Heart left ventricle (tissue), 16 donors: Measurements from ENCODE around the gene UBALD1. TPM values are rescaled to one million over a fixed set of nuclear protein-coding genes. Genes with fewer than 3 reads are reported as not detected.

Source experiments
- ATAC-seq, 4 donors: fragments of 200-7000 bp; cut with Tn5 transposase; one replicate each; pipeline ENCODE4 v1.9.1; 2020 to 2022; ENCODE audit warnings: moderate library complexity in 4 of 4, mild to moderate bottlenecking in 3 of 4, moderate number of reproducible peaks in 1 of 4
- DNase-seq, 5 donors: peaks; one replicate each; pipeline ENCODE4 v3.0.0-alpha.2; 2020
- H3K27ac ChIP-seq, 12 donors: fragments of 200-600 bp; sonication (generic) in 4 of 12; one replicate each; pipeline versions ENCODE4 v1.5.0 to v1.8.0; 2016 to 2022; ENCODE audit warnings: mild to moderate bottlenecking in 2 of 12
- H3K27me3 ChIP-seq, 9 donors: fragments of 200-600 bp; sonication (generic) in 2 of 9; one replicate each; pipeline versions ENCODE4 v1.5.1 to v1.8.0; 2016 to 2022; ENCODE audit warnings: mild to moderate bottlenecking in 3 of 9
- H3K36me3 ChIP-seq, 9 donors: fragments of 200-600 bp; sonication (generic) in 2 of 9; one replicate each; pipeline versions ENCODE4 v1.5.0 to v1.8.0; 2018 to 2022; ENCODE audit warnings: mild to moderate bottlenecking in 2 of 9
- H3K4me1 ChIP-seq, 12 donors: fragments of 200-600 bp; sonication (generic) in 4 of 12; one replicate each; pipeline versions ENCODE4 v1.5.0 to v1.8.0; 2016 to 2022; ENCODE audit warnings: mild to moderate bottlenecking in 3 of 12
- H3K4me3 ChIP-seq, 12 donors: fragments of 200-600 bp; sonication (generic) in 4 of 12; one replicate each; pipeline versions ENCODE4 v1.5.0 to v1.8.0; 2017 to 2022; ENCODE audit warnings: mild to moderate bottlenecking in 9 of 12, moderate library complexity in 4 of 12
- H3K9me3 ChIP-seq, 12 donors: fragments of 200-600 bp; sonication (generic) in 4 of 12; one replicate each; pipeline versions ENCODE4 v1.5.0 to v1.8.0; 2016 to 2022; ENCODE audit warnings: mild to moderate bottlenecking in 1 of 12
- POLR2A ChIP-seq, 2 donors: fragments of 450-650 bp; IDR thresholded peaks; one replicate each; pipeline ENCODE4 v1.6.1; 2017; ENCODE audit warnings: antibody characterized with exemption in 2 of 2, mild to moderate bottlenecking in 2 of 2, moderate library complexity in 2 of 2
- WGBS, 4 donors: extraction: QIAGEN DNeasy Blood & Tissue Kit in 2 of 4; methylation state at CpG; one replicate each; pipeline versions ENCODE4 v1.1.5 to v1.1.7; 2013 to 2018; 5-methylcytosine and 5-hydroxymethylcytosine counted together
- intact Hi-C, 10 donors: fragments of 100-400 bp; cut with DNase I; formaldehyde crosslinking; loops; one replicate each; pipeline versions ENCODE4 v1.11.1 to v1.14.2; 2022
- polyA plus RNA-seq, 2 donors: library from polyadenylated mRNA; stranded (reverse); fragments of 200-250 nt; gene quantifications; one replicate each; pipeline ENCODE4 v1.2.3, GENCODE V29; 2013
- total RNA-seq, 9 donors: library from RNA; depleted of rRNA in 2 of 9; stranded (reverse); fragments of >200 nt in 2 of 9; fragmentation: NEBNext Ultra II Directional in 3 of 9; extraction: Animal tissue kit (Norgen Biotek cat#: 25700) in 3 of 9; gene quantifications; one replicate each; pipeline versions ENCODE4 v1.1.0 to v1.2.4, GENCODE V29; 2016 to 2023
- TF ChIP-seq, protein P1 (sequence below), 12 donors: fragments of 200-600 bp; sonication (generic) in 4 of 12; IDR thresholded peaks; one replicate each; pipeline versions ENCODE4 v1.5.0 to v1.8.0; 2018 to 2022; ENCODE audit warnings: antibody characterized with exemption in 12 of 12, mild to moderate bottlenecking in 5 of 12
- donor health status: ischemic (EF 13 %, LVEDD 7.1; RV severe dilation, severe dysfunction).
- donor health status: healthy with polysubstance abuse.
- donor health status: DM: no; HTN: yes; CAD: no.
- donor health status: DM: no; HTN: no; CAD: no.
- donor health status: ischemic (EF 25% LVEDD 6.9; RV normal size, moderate dysfunction).
- donor health status: ischemic (EF 25% LVEDD 5.7; RV mildly dilated, moderate dysfunction).
- donor health status: healthy.
- donor health status: DM: yes; HTN: yes; CAD: no.
- donor health status: ischemic (EF 35%, LVEDD 5.7; RV mildly dilated, moderate dysfunction).
- donor health status: nonischemic (EF 11% LVEDD 7.7; RV severe dilation, severe dysfunction).
- donor health status: DM: yes; HTN: yes; CAD: no.
- donor health status: PGD.
- donor health status: ischemic (EF 29% LVEDD 5.4; RV normal size, mild dysfunction).
- donor health status: nonischemic (EF 23%, LVEDD 6.1; RV moderate dilation, normal function).

Gene UBALD1
- total and polyA plus RNA-seq, 11 donors = 9.1 to 38.9 (median 19.4) TPM

DNA sequence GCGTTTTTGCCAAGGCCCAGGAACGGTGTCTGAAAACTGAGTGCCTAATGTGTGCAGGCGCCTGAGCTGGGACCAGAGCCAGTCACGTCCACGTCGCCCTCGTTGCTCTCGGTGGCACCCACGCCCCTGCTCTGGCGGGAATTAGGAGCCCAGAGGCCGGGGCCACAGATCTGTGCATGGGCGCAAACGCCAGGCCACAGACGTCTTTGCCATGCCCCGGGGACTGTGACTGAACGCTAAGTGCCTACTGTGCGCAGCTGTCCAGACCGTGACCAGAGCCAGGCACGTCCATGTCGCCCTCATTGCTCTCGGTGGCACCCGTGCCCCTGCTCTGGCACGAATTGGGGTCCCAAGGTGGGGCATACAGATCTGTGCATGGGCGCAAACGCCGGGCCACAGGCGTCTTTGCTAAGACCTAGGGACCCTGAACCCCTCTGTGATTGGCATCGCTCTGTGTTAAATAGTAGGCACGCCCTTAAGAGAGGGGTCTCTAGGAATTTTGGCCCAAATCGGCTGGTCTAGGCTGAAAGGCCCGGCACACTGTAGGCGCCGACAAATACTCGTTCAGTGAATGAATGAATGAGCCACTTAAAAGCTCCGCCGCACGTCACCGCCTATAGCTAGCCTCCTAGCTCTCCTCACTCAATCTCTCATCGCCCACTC is 827 bp upstream of the UBALD1 start:
- H3K4me3 ChIP-seq = peak overlapping the region in 11 of 12 donors; percentile 68 to 98 (median 88)
- H3K9me3 ChIP-seq = no peaks in the 10 kb centered on the region
- DNase-seq (peak in 3 of 5 donors; percentile 47 to 54 (median 48)), ATAC-seq (peak in 1 of 4 donors; percentile 0)
- H3K27ac ChIP-seq = peak overlapping the region; percentile 80 to 99 (median 95)
- H3K36me3 ChIP-seq = no peaks in the 10 kb centered on the region
- peaks cover 4 to 63% (median 37%) of the 10 kb centered on the region in 12 donors for H3K4me1 ChIP-seq
- intact Hi-C loops = loop anchor here in 2 of 10 donors (1.0 to 5.0 kb wide), 4 partner anchors 9 to 342 kb away; partner anchors contain the start of genes CDIP1 (in 1 of the 2), MGRN1 (in 1 of the 2), SEC14L5 (in 1 of the 2) and ZNF500 (in 1 of the 2)
- WGBS, 4 donors = 71 to 85% (median 78%) methylated on average over 29 to 39 of the region's 39 CpGs
- no peak for TF ChIP-seq POLR2A (IDR thresholded peaks at IDR 0.05)
- TF ChIP-seq, protein P1, sequence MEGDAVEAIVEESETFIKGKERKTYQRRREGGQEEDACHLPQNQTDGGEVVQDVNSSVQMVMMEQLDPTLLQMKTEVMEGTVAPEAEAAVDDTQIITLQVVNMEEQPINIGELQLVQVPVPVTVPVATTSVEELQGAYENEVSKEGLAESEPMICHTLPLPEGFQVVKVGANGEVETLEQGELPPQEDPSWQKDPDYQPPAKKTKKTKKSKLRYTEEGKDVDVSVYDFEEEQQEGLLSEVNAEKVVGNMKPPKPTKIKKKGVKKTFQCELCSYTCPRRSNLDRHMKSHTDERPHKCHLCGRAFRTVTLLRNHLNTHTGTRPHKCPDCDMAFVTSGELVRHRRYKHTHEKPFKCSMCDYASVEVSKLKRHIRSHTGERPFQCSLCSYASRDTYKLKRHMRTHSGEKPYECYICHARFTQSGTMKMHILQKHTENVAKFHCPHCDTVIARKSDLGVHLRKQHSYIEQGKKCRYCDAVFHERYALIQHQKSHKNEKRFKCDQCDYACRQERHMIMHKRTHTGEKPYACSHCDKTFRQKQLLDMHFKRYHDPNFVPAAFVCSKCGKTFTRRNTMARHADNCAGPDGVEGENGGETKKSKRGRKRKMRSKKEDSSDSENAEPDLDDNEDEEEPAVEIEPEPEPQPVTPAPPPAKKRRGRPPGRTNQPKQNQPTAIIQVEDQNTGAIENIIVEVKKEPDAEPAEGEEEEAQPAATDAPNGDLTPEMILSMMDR (IDR thresholded peaks at IDR 0.05) = no peak
- no peaks in the 10 kb centered on the region for H3K27me3 ChIP-seq

DNA sequence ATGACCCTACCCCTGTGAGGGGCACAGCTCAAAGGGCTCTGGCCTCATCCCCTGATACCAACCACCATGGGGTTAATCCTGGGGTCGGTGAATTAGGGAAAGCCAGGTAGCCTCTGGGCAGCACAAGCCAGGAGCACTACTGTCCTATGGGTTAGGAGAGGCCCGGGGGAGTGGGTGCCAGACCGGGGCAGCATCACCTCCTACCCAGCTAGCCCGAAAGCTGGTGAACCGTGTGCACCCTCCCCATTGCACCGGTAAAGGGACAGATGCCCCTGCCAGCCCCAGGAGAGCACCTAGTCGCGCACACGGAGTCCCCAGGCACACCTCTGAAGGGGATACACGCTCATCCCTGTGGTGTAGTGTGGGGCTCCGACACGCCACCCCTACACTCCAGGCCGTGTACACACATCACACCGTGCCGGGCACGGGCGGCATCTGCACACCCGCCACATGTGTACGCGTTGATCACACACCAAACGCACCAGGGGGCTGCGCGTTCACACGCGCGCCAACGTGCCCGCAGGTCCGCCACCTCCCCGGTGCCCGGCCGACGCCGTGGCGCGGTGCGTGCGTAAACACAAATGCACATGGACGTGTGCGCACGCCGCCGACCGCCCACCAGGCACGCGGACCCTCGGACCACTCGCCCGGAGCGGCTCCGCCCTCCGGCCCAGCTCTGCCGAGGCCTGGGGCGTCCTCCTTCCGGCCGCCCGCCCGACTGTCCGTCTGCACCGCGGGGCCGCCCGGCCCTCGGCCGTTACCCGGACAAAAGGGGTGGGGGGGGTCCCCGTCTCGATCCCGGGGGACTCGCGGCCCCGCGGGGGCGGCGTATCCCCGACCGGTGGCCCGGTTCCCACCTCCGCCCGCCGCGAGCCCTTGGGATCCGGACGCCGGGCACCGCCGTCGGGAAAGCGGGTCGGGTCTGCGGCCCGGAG is 785 bp downstream of the UBALD1 start:
- H3K4me1 ChIP-seq = peaks cover 4 to 63% (median 37%) of the 10 kb centered on the region in 12 donors
- 0 to 1% (median 0%) methylated on average over 25 to 92 of the region's 92 CpGs for WGBS, 4 donors

DNA sequence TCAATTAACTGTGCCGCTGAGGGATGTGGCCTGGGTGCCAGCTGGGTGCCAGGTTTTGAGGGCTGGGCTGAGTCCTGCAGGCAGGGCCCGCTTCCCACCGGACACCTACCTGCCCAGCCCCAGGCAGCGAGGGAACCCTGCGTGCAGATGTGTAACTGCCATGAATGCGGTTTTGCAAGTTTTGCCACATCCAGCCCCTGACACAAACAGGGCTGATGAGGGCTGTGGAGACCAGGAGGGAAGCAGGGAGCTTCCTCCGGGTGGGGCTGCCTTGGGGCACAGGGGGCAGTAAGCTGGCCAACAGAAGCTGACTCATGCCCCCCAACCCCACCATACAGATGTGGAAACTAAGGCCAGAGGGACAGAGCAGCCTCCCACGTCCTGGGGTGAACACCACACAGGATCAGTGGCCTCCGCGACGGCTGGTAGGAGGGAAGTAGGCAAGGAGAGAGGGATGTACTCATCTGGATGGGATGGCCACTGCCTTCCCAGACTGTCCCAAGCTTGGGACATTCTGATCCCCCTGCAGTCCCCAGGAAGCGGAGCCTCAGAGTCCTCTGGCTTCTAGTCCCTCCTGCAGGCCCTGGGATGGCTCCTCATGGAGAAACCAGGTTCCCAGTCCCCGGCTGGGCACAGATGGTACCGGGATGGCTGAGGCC is 1.6 kb downstream of the UBALD1 start:
- WGBS, 4 donors = 50 to 67% (median 56%) methylated on average over 9 to 14 of the region's 14 CpGs

More for the DNA sequence above, 785 bp downstream of the UBALD1 start:
- H3K9me3 ChIP-seq = no peaks in the 10 kb centered on the region
- H3K4me3 ChIP-seq = peak overlapping the region; percentile 60 to 98 (median 88)
- no peaks in the 10 kb centered on the region for H3K27me3 ChIP-seq
- intact Hi-C loops = loop anchor here in 1 of 10 donors (5.0 kb wide), 1 partner anchor 82 kb away; no protein-coding TSS in a partner anchor
- H3K36me3 ChIP-seq = peaks cover 0 to 11% (median 3%) of the 10 kb centered on the region in 9 donors
- no peak for TF ChIP-seq POLR2A (IDR thresholded peaks at IDR 0.05)
- TF ChIP-seq, protein P1 (IDR thresholded peaks at IDR 0.05) = no peak
- DNase-seq (peak in 1 of 5 donors; percentile 35), ATAC-seq (no peak)
- peak overlapping the region; percentile 39 to 99 (median 95) for H3K27ac ChIP-seq

More for the DNA sequence above, 1.6 kb downstream of the UBALD1 start:
- no peak for ATAC-seq
- no peak for DNase-seq
- intact Hi-C loops = loop anchor here in 1 of 10 donors (5.0 kb wide), 1 partner anchor 81 kb away; no protein-coding TSS in a partner anchor
- peak overlapping the region in 4 of 12 donors; percentile 95 to 99 (median 96) for H3K27ac ChIP-seq
- TF ChIP-seq POLR2A (IDR thresholded peaks at IDR 0.05) = no peak
- TF ChIP-seq, protein P1 (IDR thresholded peaks at IDR 0.05) = no peak
- H3K4me1 ChIP-seq = peaks cover 4 to 61% (median 37%) of the 10 kb centered on the region in 12 donors
- H3K9me3 ChIP-seq = no peaks in the 10 kb centered on the region
- peaks cover 0 to 18% (median 10%) of the 10 kb centered on the region in 9 donors for H3K36me3 ChIP-seq
- H3K4me3 ChIP-seq = peak overlapping the region; percentile 60 to 98 (median 88)
- H3K27me3 ChIP-seq = no peaks in the 10 kb centered on the region
